DND-41 (cell line): ENCODE data around the gene LIN7C.

Experiments
- EZH2 ChIP-seq: IDR thresholded peaks from 3 replicates; pipeline ENCODE4 v1.6.1; 2012; ENCODE audit warnings: borderline replicate concordance, low read depth, mild to moderate bottlenecking, moderate library complexity, low read length, inconsistent platforms; ENCODE audit not compliant: severe bottlenecking
- TF ChIP-seq, protein P1 (sequence below): IDR thresholded peaks from 2 replicates; pipeline ENCODE4 v1.5.1; 2012; ENCODE audit warnings: borderline replicate concordance, low read length, moderate library complexity, mild to moderate bottlenecking; ENCODE audit not compliant: poor library complexity, severe bottlenecking; ENCODE audit errors: extremely low read depth

DNA sequence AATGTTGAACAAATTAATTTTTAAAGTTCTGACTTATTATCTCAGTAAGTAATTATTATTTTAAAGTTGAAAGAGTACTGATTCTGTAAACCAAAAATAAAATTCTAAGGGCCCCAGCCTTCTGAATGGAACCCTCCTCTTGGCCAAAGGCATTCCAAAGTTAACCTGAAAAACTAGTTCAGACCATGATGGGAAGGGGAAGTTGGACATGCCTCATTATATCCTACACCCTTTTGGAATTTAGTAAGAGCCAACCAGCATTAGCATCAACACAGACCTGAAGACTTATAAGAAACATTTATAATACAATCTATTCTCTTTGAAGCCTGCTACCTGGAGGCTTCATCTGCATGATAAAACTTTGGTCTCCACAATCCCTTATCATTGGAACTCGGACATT, 52.9 kb downstream of the LIN7C start:
- TF ChIP-seq, protein P1, sequence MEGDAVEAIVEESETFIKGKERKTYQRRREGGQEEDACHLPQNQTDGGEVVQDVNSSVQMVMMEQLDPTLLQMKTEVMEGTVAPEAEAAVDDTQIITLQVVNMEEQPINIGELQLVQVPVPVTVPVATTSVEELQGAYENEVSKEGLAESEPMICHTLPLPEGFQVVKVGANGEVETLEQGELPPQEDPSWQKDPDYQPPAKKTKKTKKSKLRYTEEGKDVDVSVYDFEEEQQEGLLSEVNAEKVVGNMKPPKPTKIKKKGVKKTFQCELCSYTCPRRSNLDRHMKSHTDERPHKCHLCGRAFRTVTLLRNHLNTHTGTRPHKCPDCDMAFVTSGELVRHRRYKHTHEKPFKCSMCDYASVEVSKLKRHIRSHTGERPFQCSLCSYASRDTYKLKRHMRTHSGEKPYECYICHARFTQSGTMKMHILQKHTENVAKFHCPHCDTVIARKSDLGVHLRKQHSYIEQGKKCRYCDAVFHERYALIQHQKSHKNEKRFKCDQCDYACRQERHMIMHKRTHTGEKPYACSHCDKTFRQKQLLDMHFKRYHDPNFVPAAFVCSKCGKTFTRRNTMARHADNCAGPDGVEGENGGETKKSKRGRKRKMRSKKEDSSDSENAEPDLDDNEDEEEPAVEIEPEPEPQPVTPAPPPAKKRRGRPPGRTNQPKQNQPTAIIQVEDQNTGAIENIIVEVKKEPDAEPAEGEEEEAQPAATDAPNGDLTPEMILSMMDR, result no peak
- no peak for TF ChIP-seq EZH2
